ENCODE measurements around the gene RGS3. TPM values are rescaled to one million over a fixed set of nuclear protein-coding genes. Genes with fewer than 3 reads are reported as not detected.

The RGS3 gene
- total RNA-seq, 1 experiment from 2014 or later = 148 TPM

DNA sequence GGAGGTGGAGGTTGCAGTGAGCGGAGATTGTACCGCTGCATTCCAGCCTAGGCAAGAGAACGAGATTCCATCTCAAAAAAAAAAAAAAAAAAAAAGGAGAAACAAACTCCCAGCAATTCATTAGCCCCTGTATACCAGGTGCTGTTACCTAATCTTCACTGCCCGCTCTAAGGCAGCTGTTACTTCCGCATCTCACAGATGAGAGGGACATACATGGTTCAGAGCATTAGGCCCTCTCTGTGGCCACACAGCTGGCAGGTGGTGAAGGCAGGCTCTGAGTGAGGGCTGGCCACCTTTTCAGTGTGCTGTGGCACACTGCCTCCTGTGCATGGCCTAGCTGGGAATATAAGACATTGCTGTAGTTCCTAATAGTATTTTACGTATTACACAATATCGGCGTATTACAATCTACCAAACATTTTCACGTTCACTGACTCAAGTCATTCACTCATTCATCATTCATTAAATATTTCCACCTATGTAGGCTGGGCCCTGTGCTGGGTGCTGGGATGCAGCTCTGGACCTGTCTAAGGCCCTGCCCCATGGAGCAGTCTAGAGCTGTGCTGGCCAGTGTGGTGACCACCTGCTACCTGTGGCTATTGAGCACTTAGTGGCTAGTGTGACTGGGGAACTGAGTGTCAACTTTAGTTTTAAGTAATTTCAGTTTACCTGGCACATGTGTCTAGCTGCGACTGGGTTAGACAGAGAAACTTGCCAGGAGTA, 35.8 kb downstream of the RGS3 start:
- H3K27me3 ChIP-seq = no peaks in the 10 kb centered on the region
- no peaks in the 10 kb centered on the region for H3K36me3 ChIP-seq
- no peak overlapping the region for H3K4me3 ChIP-seq
- H3K9me3 ChIP-seq = no peaks in the 10 kb centered on the region
- no peak for DNase-seq

DNA sequence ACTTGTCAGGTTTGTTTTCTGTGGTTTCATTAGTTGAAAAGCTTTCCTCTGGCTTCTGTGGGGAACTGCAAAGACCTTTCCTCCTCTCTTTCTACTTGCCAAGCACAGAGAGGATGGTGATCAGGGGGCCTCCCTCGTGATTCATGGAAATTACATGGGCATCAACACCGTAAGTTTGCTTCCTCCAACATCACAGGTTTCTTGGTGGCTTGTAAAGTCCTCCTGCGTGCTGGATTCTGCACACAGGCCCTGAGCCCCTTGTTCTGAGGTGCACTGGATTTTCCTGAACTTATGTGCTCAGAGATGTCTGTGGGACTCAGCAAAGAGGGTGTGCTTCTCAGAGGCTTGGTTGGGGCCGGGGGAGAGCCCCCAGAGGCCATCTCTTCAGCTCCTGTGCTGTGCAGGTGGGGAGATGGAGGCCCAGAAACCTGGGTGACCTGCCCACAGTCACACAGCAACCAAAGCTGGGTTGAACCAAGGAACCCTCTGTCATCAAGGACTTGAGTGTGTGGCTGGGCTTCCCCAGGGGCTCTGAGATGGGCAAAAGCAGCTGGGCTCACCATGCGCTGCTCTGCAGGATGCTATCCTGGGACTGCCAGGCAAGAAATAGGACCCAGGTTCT, 36.5 kb downstream of the RGS3 start:
- no peaks in the 10 kb centered on the region for H3K27me3 ChIP-seq
- no peaks in the 10 kb centered on the region for H3K36me3 ChIP-seq
- H3K9me3 ChIP-seq = no peaks in the 10 kb centered on the region
- no peak overlapping the region for H3K4me3 ChIP-seq
- DNase-seq = no peak

DNA sequence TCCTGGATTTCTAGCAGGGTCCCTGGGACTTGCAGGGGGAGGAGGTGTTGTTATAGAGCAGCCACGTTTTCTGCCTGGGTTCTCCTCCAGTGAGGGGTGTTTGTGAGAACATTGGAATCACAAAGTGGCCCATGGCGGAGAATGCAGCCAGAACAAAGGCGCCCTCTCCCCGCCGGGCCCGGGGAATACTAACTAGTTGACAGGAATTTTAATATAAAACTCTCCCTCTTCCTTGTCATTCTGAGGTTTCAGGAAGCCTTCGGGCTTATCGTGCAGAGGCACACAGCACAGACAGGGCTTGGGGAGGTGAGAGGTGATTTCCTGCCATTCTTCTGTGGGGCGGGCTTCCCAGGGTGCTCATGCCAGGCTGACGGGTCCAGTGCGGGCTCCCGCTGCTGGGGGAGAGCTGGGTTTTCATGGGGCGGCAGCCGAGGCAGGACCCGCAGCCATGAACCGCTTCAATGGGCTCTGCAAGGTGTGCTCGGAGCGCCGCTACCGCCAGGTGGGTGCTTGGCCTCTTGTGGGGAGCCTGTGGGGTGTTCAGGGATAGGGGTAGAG, 37.7 kb downstream of the RGS3 start:
- Histone ChIP-seq H3K4me3 (no peak overlapping the region), H3K27me3 (no peaks in the 10 kb centered on the region), H3K9me3 (no peaks in the 10 kb centered on the region), H3K36me3 (no peaks in the 10 kb centered on the region)
- no peak for DNase-seq

DNA sequence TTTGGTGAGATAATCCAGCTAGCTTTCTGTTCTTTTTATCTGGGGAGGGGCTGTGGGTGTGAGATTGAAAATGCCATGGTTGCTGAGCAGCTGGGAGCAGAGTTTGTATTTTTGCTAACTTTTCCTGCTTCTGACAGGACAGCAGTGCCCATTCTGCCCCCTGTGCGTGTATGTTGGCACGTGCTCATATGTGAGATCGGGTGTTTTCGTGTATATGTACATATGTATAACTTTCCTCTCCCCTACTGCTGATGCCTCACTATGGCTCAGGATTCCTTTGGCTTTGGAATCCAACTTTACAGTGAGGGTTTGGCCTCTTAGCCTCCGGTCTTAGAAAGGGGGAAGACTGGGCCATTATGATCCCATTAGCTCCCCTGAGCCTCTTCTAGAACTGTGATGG, 38.3 kb downstream of the RGS3 start:
- no peaks in the 10 kb centered on the region for H3K36me3 ChIP-seq
- H3K4me3 ChIP-seq = no peak overlapping the region
- H3K27me3 ChIP-seq = no peaks in the 10 kb centered on the region
- DNase-seq = no peak
- H3K9me3 ChIP-seq = no peaks in the 10 kb centered on the region

DNA sequence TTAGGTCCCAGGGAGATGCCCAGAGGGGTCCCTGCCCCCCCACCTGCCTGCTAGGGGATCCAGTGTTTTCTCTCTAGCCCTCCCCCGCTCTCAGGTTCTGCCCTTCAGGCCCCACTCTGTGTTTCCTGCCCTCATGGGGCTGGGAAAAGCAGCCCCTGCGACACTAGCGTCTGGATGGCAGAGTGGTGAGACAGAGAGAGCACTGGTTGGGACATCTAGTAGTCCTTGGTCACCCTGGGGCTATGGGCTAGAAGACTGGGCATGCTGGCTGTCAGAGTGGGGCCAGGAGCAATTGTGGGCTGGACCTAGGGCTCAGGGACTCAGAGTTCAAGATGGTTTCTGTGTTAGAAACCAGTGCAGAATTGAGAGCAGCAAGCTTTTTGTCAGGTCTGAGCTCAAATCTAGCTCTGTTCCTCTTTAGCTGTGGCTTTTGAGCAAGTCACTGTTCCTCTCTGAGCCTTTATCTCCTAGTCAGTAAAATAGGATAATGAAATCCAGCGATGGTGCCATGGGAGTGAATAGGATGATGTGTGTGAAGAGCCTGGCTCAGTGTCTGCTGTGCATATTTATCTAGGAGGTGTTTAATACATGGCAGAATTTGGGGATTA, 39.0 kb downstream of the RGS3 start:
- Histone ChIP-seq H3K9me3 (no peaks in the 10 kb centered on the region), H3K36me3 (no peaks in the 10 kb centered on the region)

DNA sequence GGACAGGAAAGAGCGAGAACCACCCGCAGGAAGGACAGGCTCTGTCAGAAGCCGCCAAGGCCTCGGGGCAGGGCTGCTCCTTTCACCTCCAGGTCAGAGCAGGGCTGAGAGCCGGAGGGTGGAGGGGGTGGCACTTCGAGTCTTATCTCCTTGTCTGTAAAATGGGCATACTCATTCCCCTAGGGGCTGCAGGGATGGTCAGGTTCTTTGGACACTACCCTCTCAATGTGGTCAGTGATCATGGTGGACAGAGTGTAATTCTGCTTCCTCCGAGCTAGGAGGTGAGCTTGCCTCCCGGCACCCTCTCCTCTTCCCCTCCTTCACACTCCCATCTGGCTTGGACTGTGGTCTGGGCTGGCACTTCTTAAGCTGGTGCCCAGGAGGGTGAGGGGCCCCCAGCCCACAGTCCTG, 39.6 kb downstream of the RGS3 start:
- no peak overlapping the region for H3K4me3 ChIP-seq
- no peaks in the 10 kb centered on the region for H3K9me3 ChIP-seq
- no peaks in the 10 kb centered on the region for H3K36me3 ChIP-seq
- DNase-seq = no peak
- no peaks in the 10 kb centered on the region for H3K27me3 ChIP-seq

More for the DNA sequence above, 39.0 kb downstream of the RGS3 start:
- no peak overlapping the region for H3K4me3 ChIP-seq
- DNase-seq = no peak
- no peaks in the 10 kb centered on the region for H3K27me3 ChIP-seq

DNA sequence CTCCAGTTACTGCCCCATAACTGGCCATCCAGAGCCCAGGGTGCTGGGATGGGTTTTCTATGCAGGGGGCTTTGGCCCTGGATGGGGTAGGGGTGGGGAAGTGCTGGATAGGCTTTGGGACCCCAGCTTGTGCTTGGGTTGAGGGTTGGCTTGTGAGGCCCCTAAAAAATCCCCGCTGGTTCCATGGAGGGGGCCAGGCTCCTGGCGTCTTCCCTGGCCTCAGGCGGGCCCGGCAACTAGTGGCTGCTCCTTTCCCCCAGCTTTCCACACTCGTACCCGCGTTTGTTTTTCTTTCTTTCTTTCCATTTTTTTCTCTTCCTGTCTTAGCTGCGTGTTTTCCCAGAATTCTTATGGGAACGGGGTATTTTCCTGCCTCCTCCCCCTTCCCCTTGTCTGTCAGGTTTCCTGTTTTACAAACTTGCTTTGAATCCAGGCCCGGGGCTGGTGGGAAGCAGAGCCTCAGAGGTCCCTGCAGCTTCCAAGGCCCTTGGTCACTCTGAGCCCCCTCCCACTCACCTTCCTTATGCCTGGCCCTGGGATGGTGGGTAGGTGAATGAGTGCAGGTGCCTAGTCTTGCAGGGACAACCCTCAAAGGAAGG, 40.2 kb downstream of the RGS3 start:
- DNase-seq = no peak
- Histone ChIP-seq H3K27me3 (no peaks in the 10 kb centered on the region), H3K9me3 (no peaks in the 10 kb centered on the region), H3K4me3 (no peak overlapping the region), H3K36me3 (no peaks in the 10 kb centered on the region)

DNA sequence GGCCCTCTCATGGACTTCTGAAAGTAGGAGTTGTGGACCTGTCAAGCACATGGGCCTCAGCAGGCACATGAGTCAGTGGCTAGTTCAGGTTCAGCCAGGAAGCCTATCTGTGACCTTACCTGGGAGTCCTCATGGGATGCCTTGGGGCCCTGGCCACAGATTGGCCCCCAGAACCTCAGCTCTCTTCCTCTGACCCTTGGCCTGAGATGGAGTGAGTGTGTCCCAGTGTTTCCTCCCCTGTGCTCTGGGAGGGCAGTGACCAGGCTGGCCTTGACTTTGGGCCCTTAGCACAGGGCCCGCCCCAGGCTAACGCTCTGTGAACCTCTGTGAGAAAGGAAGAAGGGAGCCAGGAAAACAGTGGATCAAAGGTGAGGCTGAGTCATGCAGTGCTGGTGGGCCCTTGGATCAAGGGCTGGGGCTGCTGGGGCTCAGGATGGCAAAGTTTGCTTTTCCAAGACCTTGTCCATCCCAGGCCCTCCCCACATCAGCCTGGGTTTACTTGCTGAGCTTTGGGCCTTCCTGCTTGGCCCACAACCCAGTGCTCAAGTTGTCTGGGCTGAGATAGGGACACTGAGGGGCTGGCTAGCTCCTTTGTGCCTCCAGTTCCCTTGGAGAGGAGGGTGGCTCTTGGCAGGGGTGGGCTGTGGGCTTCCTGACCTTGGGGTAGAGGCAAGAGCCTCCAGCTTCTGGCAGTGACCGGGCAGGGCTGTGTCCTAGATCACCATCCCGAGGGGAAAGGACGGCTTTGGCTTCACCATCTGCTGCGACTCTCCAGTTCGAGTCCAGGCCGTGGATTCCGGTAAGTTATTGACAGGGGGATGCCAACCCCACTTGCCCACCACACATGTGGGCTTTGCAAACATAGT, 41.4 kb downstream of the RGS3 start:
- DNase-seq = no peak
- Histone ChIP-seq H3K9me3 (no peaks in the 10 kb centered on the region), H3K4me3 (no peak overlapping the region)

DNA sequence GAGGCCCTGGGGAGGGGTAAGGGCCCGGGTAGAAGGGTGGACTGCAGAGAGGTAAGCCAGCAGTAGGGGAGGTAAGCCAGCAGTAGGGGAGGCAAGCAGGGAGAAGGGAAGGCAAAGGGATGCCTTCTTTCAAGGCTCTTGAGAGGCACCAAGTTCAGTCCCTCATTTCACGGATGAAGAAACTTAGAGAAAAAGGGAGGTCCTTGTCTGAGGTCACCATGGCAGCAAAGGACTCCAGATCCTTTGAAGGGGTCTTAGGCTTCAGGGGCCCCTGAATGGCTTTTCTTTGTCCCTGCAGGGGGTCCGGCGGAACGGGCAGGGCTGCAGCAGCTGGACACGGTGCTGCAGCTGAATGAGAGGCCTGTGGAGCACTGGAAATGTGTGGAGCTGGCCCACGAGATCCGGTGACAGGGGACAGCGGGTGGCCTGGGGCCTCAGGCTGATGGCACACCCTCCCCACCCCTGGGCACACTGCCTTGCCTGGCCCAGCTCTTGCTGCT, 42.6 kb downstream of the RGS3 start:
- Histone ChIP-seq H3K36me3 (no peaks in the 10 kb centered on the region), H3K4me3 (no peak overlapping the region), H3K27me3 (no peaks in the 10 kb centered on the region), H3K9me3 (no peaks in the 10 kb centered on the region)
- DNase-seq = no peak

More for the DNA sequence above, 41.4 kb downstream of the RGS3 start:
- Histone ChIP-seq H3K27me3 (no peaks in the 10 kb centered on the region), H3K36me3 (no peaks in the 10 kb centered on the region)

DNA sequence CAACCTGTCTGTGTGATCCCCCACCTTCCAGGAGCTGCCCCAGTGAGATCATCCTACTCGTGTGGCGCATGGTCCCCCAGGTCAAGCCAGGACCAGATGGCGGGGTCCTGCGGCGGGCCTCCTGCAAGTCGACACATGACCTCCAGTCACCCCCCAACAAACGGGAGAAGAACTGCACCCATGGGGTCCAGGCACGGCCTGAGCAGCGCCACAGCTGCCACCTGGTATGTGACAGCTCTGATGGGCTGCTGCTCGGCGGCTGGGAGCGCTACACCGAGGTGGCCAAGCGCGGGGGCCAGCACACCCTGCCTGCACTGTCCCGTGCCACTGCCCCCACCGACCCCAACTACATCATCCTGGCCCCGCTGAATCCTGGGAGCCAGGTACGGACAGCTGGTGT, 43.7 kb downstream of the RGS3 start:
- H3K9me3 ChIP-seq = no peaks in the 10 kb centered on the region
- H3K4me3 ChIP-seq = no peak overlapping the region
- no peaks in the 10 kb centered on the region for H3K27me3 ChIP-seq

DNA sequence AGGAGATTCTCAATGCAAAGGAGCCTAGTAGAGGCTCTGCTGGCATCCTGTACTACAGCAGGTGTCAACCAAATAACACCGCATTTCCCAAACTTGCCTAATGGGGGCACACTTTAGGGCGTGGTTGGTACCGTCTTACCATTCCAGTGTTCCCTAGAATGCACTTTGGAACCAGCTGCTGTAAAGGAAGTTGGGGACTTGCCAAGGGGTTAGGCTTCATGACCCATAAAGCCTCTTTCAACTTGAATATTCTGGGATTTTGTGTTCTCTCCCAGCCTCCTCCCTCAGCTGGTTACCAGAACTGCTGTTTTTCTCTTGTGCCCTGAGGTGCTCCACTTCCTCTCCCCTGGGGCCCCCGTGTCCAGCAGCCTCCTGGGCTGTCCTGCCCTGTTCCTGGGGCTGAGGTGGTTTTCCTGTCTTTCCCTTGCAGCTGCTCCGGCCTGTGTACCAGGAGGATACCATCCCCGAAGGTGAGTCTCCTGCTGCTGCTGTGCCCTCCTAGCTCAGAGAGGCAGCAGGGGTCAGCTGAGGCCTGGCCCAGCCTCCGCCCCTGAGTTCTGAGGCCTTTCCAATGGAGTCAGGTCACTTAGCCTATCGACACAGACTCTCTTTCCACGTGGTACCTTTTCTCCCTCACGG, 44.7 kb downstream of the RGS3 start:
- Histone ChIP-seq H3K27me3 (no peaks in the 10 kb centered on the region), H3K36me3 (no peaks in the 10 kb centered on the region), H3K9me3 (no peaks in the 10 kb centered on the region), H3K4me3 (no peak overlapping the region)
- DNase-seq = no peak

More for the DNA sequence above, 43.7 kb downstream of the RGS3 start:
- no peaks in the 10 kb centered on the region for H3K36me3 ChIP-seq
- DNase-seq = no peak

DNA sequence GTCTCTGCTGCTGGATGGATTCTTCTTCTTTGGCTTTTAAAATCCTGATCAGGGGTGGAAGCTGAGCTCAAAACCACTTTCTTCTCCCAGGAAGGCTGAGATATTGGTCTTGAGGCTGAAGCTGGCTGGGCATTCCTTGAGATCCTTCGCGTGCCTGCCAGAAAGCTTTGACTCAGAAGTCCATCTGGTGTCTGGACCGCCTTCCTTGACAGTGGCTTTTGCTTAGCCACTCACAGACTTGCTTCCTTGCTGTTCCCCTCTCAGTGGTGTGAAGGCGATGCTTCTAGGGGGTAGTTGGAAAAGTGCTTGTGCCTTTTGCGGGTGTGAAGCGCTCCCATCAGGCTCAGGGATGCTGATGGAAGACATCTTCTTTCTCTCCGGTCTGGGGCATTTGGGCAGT, 45.9 kb downstream of the RGS3 start:
- Histone ChIP-seq H3K9me3 (no peaks in the 10 kb centered on the region), H3K4me3 (no peak overlapping the region), H3K36me3 (no peaks in the 10 kb centered on the region), H3K27me3 (no peaks in the 10 kb centered on the region)
- DNase-seq = peak; percentile 80

DNA sequence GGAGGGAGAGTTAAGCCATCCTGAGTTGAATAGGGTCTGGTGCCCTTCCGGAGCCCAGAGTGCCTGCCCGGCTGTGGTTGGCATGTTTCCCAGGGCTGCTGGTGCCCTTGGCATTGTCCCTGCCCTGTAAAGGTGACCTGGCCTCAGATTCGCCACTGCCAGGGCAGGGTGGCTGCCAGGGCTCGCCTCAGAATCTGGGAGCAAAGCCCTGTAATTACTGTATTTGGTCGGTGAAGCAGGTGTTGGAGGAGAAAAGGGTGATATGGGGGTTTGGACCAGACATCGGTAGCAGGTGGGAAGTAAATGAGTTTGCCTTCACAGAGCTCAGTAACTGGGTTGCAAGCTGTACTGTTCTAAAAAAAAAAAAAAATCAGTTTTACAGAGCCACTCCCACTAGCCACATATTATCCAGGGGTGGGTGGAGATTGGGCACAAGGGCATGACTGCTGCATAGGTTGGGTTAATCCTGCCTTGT, 47.6 kb downstream of the RGS3 start:
- no peaks in the 10 kb centered on the region for H3K36me3 ChIP-seq
- no peak for DNase-seq
- no peaks in the 10 kb centered on the region for H3K27me3 ChIP-seq

DNA sequence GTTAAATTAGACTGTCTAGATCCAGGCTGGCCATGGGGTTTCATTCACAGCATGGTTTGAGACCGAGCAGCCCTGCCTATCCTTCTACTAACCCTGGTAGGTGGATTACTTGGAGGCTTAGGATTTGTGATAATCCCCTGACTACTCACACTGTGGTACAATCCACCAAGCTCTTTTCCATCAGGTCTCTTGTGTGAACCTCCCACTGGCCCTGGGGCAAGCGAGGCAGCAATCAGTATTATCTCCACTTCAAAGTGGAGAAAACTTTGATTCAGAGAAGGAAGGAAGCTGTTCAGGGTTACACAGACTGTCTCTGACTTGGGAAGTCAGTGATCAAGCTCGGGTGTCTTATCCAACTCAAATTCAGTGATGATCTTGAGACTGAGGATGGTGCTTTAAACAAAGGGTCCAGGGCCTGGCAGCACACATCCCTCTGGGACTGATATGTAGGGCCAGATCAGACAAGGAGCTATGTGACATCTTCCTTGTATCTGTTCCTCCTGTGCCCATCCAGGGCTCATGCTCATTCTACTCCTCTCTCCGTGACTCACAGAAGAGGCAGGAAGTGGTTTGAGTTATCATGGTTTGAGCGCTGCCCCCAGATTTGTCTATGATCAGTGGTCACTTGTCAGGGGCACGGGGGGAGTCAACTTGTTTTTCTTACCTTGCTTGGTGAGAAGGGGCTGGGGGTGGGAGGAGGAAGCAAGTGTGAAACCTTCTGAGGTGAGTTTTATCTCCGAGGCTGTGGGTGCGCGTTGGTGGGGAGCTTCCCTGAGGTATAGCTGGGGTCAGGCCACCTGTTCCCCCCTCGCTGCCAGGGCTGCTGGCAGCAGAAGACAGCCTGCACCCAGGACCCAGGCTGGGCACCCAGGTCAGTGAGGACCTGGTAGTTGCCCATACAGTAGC, 48.6 kb downstream of the RGS3 start:
- no peak for DNase-seq
- H3K27me3 ChIP-seq = no peaks in the 10 kb centered on the region
- H3K36me3 ChIP-seq = no peaks in the 10 kb centered on the region
- no peak overlapping the region for H3K4me3 ChIP-seq
- no peaks in the 10 kb centered on the region for H3K9me3 ChIP-seq

More for the DNA sequence above, 47.6 kb downstream of the RGS3 start:
- H3K9me3 ChIP-seq = no peaks in the 10 kb centered on the region
- no peak overlapping the region for H3K4me3 ChIP-seq

DNA sequence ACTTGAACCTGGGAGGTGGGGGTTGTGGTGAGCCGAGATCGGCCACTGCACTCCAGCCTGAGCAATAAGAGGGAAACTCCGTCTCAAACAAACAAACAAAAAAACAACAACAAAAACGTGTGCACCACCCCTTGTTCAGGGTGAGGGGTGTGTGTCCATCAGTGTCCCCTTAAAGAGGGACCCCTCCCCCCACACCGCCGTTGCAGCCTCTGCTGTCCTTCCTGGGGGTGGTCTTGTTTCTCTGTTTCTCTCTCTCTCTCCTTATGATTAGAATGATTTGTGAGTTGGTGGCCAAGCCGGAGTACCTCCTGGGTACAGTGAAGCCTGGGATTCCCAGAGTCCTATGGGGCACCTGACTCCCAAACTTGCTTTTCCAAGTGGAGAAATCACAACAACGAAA, 49.6 kb downstream of the RGS3 start:
- Histone ChIP-seq H3K36me3 (no peaks in the 10 kb centered on the region), H3K9me3 (no peaks in the 10 kb centered on the region), H3K27me3 (no peaks in the 10 kb centered on the region), H3K4me3 (no peak overlapping the region)
- no peak for DNase-seq
